ENCODE data around the gene KCNJ4. TPM values are rescaled to one million over a fixed set of nuclear protein-coding genes. Genes with fewer than 3 reads are reported as not detected.

The KCNJ4 gene
- total RNA-seq, 1 donor from 2014 or later: not detected

DNA sequence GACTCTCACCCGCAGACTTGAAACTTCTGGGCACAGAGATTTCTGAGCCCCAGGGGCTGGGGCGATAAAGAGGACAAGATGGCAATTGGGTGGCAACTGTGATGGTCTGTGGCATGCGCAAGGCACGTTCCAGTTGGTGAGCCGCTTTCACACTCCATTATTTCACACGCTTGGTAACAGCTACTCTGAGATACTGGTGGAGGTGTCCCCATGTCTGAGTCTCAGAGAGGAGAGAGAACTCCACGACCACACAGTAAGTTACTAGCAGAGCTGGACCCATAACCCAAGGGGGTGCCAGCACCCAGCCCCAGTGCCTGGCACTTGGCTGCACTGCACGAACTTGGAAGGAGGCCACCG, 6.0 kb upstream of the KCNJ4 start:
- Histone ChIP-seq H3K27me3 (no peaks in the 10 kb centered on the region), H3K9me3 (no peaks in the 10 kb centered on the region), H3K27ac (no peak overlapping the region), H3K4me1 (peaks cover 9 to 11% of the 10 kb centered on the region in 2 donors), H3K4me3 (peak overlapping the region; percentile 1 to 43), H3K36me3 (no peaks in the 10 kb centered on the region)
- intact Hi-C loops (cut with DNase I): loop anchor here (2.0 kb wide), 1 partner anchor 110 kb away; the partner anchor contains the start of gene DMC1
- TF ChIP-seq, protein P1, sequence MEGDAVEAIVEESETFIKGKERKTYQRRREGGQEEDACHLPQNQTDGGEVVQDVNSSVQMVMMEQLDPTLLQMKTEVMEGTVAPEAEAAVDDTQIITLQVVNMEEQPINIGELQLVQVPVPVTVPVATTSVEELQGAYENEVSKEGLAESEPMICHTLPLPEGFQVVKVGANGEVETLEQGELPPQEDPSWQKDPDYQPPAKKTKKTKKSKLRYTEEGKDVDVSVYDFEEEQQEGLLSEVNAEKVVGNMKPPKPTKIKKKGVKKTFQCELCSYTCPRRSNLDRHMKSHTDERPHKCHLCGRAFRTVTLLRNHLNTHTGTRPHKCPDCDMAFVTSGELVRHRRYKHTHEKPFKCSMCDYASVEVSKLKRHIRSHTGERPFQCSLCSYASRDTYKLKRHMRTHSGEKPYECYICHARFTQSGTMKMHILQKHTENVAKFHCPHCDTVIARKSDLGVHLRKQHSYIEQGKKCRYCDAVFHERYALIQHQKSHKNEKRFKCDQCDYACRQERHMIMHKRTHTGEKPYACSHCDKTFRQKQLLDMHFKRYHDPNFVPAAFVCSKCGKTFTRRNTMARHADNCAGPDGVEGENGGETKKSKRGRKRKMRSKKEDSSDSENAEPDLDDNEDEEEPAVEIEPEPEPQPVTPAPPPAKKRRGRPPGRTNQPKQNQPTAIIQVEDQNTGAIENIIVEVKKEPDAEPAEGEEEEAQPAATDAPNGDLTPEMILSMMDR (IDR thresholded peaks at IDR 0.05): no peak
- DNase-seq (ENCODE audit: low spot score in 2 of 2): no peak

DNA sequence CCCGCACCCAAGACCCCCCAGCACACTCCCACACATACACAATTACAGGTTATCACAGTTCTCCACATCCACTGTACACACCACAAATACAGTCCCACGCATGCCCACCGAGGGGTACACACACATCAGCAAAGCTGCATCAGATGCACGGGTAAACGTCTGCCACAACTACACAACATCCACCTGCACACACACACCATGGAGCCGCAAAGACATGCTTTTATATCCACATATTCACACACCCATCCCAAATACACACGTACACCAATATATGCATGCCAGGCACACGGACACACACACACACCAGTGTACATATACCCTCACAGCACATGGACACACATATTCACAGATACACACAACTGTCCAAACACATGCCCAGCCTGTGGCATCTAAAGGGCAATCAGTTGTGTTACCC, 5.4 kb upstream of the KCNJ4 start:
- H3K4me3 ChIP-seq: no peak overlapping the region
- no peak for DNase-seq (ENCODE audit: low spot score in 2 of 2)
- intact Hi-C loops (cut with DNase I): loop anchor here (2.0 kb wide), 1 partner anchor 110 kb away; the partner anchor contains the start of gene DMC1
- H3K36me3 ChIP-seq: no peaks in the 10 kb centered on the region
- TF ChIP-seq, protein P1 (IDR thresholded peaks at IDR 0.05): no peak
- no peak overlapping the region for H3K27ac ChIP-seq
- peaks cover 11 to 13% of the 10 kb centered on the region in 2 donors for H3K4me1 ChIP-seq
- H3K9me3 ChIP-seq: no peaks in the 10 kb centered on the region
- H3K27me3 ChIP-seq: no peaks in the 10 kb centered on the region

DNA sequence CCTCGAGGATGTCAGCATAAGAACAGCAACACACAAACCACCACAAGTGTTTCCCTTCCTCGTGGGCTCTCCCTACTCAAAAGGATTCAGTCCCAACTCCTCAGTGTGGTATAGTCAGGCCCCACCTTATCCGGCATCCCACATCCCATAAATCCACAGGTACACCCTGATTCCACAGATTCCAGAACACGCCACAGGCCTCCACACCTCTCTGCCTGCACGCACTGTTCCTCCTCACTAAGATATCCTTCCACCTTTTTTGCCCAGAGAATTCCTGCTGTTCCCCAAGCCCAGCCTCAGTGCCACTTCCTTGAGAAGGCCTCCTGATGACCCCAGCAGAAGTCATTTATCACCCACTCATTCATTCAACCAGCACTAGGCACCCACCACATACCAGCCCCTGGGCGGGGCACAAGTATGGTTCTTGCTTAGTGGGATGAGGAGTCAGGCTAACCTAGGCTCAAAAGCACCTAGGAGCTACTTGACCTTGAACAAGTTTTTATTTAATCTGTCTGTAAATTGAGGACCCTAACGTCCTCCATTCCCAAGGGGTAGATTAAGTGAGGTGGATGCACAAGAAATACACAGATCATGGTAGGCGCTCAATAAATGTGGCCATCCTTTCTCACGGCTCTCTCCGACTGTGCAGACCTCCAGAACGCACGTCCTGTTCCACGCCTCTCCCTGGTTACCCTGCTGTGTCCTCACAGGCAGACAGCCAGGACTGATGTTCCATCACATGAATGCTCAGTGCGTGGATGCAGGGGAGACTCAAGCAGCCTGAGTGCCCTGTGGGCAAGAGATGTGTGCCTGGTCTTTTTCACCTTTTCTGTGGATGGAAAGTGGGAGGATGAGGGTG, 2.1 kb upstream of the KCNJ4 start:
- Histone ChIP-seq H3K27me3 (peaks cover 10% of the 10 kb centered on the region), H3K36me3 (no peaks in the 10 kb centered on the region), H3K4me1 (peaks cover 17 to 18% of the 10 kb centered on the region in 2 donors), H3K9me3 (no peaks in the 10 kb centered on the region), H3K4me3 (no peak overlapping the region), H3K27ac (no peak overlapping the region)
- intact Hi-C loops (cut with DNase I): no loop called here
- TF ChIP-seq, protein P1 (IDR thresholded peaks at IDR 0.05): no peak
- DNase-seq (ENCODE audit: low spot score in 2 of 2): no peak

DNA sequence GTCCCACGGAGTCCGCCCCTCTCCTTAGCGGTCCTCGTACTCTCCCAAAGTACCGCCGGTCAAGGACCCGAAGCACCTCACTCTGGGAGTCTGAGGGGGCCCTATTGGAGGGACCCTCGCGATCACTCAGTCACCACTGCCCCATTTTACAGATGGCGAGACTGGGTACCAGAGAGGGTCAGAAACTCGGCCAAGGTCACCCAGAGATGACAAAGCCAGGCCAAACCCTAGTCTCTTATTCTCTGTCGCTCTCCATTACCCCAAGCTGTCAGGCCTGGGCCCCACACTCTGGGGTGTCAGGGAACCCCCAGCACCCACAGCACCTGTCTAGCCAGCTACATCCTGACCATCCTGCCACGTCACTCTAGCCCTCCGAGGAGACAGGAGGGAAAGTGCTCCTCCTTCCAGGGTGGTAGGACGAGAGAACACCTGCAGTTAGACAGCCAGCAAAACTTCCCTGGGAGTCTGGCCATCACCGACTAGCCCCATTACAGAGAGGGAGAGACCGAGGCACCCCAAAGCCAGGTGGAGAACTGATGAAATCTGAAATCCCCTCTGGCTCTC, 1.4 kb upstream of the KCNJ4 start:
- Histone ChIP-seq H3K36me3 (no peaks in the 10 kb centered on the region), H3K27me3 (peaks cover 10% of the 10 kb centered on the region), H3K4me3 (peak overlapping the region; percentile 53 to 56), H3K27ac (no peak overlapping the region), H3K4me1 (peaks cover 10 to 11% of the 10 kb centered on the region in 2 donors), H3K9me3 (no peaks in the 10 kb centered on the region)
- no peak for DNase-seq (ENCODE audit: low spot score in 2 of 2)
- TF ChIP-seq, protein P1 (IDR thresholded peaks at IDR 0.05): no peak
- intact Hi-C loops (cut with DNase I): no loop called here

DNA sequence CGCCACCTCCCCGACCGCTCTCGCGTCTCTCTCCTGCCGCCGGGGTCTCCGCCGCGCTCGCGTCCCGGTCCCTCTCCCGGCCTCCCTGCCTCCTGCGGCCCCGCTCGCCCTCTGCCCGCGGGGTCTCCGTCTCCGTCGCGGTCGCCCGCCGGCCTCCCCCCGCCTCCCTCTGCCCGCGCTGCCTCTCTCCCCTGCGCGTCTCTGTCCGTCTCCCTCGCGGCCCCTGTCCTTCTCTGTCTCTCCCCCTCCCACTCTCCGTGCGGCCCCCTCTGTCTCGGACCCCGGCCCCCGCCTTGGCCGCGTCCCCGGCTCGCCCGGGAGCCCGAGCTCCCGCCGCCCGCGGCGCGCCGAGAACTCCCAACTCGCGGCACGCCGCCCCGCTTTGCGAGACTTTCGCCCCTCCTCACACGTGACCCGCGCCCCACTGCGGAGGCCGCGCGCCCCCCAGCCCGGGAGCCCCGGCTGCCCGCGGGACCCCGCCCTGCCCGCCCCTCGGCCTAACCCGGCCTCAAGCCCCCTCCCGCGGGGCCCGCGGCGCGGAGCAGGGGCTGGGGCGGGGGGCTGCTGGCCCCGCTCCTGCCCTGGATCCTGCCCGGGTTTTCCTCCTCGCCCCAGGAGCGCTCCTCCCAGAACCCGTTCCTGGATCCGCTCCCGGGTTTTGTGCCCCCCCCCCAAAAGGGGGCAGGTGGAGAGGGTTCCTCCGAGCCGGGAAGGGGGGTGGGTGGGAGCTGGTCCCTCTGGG, 702 bp upstream of the KCNJ4 start:
- no peak for DNase-seq (ENCODE audit: low spot score in 2 of 2)

More for the DNA sequence above, 702 bp upstream of the KCNJ4 start:
- Histone ChIP-seq H3K27me3 (peaks cover 10% of the 10 kb centered on the region), H3K4me3 (peak overlapping the region; percentile 53 to 56), H3K36me3 (no peaks in the 10 kb centered on the region), H3K4me1 (peaks cover 8 to 10% of the 10 kb centered on the region in 2 donors), H3K9me3 (no peaks in the 10 kb centered on the region), H3K27ac (no peak overlapping the region)
- TF ChIP-seq, protein P1 (IDR thresholded peaks at IDR 0.05): no peak
- intact Hi-C loops (cut with DNase I): no loop called here
